Ureter (tissue), 1 donor: ENCODE data around the gene ZNF534. TPM values are rescaled to one million over a fixed set of nuclear protein-coding genes. Genes with fewer than 3 reads are reported as not detected.
"Not testable (repeated sequence)": the region's sequence is repeated elsewhere in the genome, so short reads cannot be mapped to it uniquely, and the experiment has no call there.

Source experiments
- DNase-seq: peaks from one replicate; pipeline ENCODE4 v3.0.0-alpha.2; 2020; ENCODE audit warnings: low spot score
- total RNA-seq: library from RNA; stranded (reverse); gene quantifications from one replicate; pipeline ENCODE4 v1.2.4, GENCODE V29; 2023
- donor health status: DM: yes; HTN: yes; CAD: no.

ZNF534 gene
- total RNA-seq: not detected

DNA sequence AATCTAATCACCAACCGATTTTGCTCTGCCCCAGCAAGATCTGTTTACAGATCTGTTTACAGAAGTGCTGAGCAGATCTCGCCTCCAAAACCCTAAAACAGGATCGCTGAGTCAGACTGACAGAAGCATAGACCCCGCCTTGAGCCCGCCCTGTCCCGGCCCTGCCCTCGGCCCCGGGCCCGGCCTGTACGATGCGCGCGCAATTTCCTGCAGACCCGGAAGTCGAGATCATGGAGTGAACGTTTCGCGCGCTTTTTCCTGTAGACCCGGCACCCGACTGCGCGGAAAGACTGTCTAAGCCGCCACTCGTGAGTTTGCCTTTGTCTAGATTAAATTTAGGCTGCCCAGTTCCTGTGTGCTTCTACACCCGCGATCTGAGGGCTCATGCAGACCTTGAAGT is at the start of gene ZNF534:
Gene ZNF534 (plus strand): TSS at position 212 of the 400 bp plus-strand sequence. CDS start 2,327 bp downstream, outside the sequence.
- DNase-seq: no peak

DNA sequence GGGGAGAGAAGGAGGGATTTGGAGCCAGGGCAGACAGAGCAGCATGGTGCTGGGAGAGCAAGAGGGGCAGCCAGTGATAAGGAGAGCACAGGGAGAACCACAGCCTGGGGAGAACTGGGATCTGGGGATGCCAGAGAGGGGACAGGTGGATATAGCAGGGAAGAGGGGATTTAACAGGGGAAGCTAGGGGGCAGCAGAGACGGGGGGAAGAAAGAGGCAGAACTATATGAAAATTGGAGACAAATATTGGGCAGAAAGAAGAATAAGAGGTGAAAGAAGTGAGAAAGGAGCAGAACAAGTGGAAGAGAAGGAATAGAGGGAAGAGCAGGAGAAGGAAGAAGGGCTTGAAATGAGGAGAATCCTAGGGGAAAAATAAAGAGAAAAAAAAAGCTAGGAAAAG is 37.8 kb upstream of the ZNF534 start:
- DNase-seq: no peak

DNA sequence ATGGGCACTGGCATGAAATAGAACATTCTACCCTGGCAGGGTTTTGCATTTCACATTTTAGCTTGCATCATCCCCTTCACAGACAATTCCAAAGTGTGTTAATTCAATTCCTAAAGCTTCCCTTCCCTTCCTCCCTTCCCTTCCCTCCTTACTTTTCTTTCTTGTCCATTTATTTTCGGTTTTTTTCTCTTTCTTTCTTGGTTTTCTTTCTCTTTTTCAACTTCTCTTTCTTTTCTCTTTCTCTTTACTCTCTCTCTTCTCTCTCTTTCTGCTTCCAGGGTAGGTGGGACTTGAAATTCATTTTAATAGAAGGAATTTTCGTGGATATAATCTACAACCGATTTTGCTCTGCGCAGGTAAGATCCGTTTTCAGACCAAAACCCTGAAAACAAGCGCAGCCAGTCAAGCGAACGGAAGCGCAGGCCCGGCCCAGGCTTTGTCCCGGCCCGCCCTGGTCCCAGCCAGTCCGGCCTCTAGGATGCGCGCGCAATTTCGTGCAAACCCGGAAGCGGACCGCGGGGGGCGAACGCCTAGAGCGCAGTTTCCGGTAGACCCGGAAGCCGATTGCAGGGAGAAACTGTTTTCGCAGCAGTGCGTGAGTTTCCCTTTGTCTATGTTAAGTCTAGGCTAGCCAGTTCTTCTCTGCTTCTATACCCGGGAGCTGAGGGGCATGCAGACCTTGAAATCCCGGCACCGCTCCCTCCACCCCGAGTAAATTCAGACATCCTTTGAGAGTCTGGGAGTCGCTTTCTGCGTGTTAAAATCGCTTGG is 31.5 kb upstream of the ZNF534 start, which contains the start of gene ZNF528:
Gene ZNF528 (plus strand): TSS at position 540 of the 771 bp plus-strand sequence. CDS start 4,165 bp downstream, outside the sequence.
- DNase-seq: peak; percentile 98

DNA sequence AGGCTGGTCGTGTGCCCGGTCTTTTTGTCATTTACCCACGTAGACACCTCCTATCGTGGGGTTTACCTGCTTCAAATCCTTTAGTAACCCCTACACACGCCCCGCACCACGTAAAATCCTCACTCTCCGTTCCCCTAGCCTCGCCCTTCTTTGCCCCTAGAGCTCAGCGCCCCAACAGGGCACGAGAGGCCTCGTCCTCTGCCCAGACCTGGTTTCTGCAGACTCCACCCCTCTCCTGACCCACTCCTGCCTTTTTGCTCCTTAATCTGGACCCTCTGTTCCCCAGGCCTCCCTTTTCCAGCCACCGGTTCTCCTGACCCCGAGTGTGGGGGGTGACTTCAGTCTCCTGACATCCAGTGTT is 30.9 kb upstream of the ZNF534 start:
- no peak for DNase-seq

DNA sequence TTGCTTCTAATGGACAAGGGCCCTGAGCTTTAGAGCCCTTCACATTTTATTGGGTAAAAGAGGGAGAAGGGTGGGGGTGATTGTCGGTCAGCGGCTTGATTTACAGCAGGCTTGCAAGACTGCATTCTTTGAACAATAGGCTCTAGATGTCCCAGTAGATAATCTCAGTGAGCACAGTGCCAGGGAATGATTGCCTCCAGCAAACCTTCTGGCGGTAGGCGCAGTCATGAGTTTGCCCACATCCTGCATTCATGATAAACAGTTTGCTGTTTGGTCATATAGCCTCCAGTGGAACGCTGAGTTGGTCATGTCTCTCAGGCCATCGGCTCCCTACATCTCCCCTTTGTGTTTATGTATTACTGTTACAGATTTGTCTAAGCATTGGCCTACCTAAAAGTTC is 18.7 kb upstream of the ZNF534 start:
- DNase-seq: no peak

DNA sequence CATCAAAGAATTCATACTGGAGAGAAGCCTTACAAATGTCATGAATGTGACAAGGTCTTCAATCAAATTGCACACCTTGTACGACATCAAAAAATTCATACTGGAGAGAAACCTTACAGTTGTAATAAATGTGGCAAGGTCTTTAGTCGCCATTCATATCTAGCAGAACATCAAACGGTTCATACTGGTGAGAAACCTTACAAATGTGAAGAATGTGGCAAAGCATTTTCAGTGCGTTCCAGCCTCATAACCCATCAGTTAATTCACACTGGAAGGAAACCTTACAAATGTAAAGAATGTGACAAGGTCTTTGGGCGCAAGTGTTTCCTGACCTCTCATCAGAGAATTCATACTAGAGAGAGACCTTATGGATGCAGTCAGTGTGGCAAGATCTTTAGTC is 13.2 kb upstream of the ZNF534 start:
- no peak for DNase-seq

DNA sequence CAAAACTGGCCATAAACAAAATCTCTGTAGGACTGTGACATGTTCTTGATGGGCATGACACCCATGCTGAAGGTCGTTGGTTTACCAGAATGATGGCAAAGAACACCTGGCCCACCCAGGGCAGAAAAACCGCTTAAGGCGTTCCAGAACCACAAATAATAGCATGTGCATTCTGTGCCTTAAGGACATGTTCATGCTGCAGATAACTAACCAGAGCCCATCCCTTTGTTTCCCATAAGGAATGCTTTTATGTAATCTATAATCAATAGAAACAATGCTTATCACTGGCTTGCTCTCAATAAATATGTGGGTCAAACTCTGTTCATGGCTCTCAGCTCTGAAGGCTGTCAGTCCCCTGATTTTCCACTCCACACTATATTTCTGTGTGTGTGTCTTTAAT is 13.2 kb downstream of the ZNF534 start:
- DNase-seq: no peak

DNA sequence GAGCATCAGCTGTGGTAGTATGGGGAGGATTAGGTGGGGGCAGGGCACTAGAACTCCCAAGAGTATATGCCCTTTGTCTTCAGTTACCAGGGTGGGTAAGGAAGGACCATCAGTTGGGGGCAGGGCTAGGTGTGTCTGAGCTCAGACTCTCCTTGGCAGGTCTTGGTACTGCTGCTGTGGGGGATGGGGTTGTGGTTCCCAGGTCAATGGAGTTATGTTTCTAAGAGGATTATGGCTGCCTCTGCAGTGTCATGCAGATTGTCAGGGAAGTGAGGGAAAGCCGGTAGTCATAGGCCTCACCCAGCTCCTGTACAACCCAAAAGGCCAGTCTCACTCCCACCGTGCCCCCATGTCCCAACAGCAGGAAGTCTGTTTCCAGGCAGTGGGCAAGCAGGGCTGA is 15.6 kb downstream of the ZNF534 start:
- DNase-seq: no peak

DNA sequence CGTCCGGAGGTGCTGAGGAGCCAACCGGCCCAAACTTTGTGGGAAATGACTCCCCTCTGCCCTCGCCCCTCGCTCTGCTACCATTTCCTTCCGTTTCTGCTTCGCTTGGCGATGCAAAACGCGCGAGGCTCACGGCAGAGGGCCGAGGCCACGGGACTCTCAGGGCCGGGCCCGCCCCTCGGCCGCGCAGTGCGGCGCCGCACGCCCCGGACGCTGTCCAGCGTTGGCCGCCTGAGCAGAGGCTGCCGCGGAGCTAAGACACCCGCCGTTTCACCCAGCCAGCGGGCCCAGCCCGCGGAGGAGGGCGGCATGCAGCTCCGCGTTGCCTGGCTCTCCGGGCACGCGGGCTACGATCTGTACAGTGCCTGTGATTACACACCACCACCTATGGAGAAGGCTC is 22.3 kb downstream of the ZNF534 start:
- no peak for DNase-seq

DNA sequence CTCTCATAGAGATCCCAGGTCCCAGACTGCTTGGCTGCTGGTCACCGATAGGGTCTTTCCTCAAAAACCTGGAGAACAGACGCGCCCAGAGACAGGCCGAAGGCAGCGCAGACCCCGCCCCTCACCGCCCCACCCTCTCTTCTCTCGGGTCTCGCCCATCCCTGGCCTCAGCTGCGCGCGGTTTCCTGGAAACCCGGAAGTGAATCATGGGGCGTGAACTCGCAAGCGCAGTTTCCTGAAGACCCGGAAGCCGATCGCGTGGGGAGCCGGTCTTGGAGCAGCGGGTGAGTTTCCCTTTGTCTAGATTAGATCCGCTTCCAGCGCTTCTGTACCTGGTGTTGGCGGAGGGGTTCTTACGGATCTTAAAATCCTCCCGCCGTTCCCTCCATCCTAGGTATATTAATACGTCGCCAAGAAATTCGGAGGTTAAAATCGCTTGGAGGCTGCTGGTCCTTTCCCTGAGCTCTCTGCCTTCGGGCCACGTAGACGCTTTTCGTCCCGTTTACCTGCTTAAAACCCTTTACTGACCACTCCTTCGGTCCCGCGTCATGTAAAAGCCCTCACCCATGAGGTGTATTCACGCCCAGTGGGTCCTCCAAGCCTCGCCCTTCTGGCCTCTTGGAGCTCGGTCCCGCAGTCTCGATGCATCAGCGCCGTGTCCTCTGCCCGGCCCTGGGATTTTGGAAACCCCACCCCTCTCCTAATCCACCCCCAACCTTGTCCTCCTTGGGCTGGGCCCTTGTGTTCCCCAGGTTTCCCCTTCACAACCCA is 24.6 kb downstream of the ZNF534 start, which contains the start of gene ZNF578:
Gene ZNF578 (plus strand): TSS at position 230 of the 771 bp plus-strand sequence. CDS start 48,293 bp downstream, outside the sequence.
- DNase-seq: peak; percentile 84

DNA sequence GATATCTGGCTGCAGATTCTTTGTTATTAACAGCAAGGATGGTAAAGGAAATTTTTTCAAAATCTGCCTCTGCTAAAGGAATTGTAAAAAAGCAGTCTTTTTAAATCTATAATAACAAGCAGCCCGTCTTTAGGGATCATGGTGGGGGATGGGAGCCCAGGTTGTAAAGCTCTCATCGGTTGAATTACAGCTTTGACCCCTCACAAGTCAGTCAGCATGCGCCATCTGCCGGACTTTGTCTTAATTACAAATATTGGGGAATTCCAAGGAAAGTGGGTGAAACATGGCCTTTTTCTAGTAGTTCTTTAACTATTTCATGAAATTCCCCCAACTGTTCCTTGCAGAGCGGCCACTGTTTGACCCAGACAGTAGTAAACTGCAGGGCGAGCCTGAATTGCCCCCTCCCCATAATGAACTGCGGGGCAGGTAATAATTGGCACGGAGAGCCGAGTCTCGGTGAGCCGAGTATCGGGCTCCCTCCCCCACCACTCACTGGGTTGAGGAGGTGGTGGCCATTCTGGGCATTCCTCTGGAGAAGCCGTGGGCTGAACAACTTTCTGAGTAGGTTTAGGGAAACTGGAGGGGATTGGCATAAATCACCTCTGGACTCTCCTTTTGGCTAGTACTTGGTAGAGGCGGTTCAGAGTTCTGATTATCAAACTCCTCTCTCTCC is 36.0 kb downstream of the ZNF534 start:
- no peak for DNase-seq

DNA sequence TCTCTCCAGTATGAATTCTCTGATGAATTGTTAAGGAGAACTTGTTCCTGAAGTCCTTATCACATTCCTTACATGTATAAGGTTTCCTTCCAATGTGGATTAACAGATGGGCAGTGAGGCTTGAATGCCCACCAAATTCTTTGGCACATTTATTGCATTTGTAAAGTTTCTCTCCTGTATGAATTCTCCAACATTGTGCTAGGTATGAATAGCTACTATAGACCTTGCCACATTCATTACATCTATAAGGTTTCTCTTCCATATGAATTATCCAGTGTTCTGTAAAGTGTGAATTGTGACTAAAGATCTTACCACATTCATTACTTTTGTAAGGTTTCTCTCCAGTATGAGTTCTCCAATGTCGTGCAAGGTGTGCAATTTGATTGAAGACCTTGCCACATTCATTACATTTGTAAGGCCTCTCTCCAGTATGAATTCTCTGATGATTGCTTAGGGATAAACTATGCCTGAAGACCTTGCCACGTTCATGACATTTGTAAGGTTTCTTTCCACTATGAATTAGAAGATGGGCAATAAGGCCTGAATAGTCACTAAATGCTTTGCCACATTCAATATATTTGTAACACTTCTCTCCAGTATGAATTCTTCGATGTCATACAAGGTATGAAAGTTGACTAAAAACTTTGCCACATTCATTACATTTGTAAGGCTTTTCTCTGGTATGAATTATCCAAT is 44.9 kb downstream of the ZNF534 start:
- DNase-seq: no peak

DNA sequence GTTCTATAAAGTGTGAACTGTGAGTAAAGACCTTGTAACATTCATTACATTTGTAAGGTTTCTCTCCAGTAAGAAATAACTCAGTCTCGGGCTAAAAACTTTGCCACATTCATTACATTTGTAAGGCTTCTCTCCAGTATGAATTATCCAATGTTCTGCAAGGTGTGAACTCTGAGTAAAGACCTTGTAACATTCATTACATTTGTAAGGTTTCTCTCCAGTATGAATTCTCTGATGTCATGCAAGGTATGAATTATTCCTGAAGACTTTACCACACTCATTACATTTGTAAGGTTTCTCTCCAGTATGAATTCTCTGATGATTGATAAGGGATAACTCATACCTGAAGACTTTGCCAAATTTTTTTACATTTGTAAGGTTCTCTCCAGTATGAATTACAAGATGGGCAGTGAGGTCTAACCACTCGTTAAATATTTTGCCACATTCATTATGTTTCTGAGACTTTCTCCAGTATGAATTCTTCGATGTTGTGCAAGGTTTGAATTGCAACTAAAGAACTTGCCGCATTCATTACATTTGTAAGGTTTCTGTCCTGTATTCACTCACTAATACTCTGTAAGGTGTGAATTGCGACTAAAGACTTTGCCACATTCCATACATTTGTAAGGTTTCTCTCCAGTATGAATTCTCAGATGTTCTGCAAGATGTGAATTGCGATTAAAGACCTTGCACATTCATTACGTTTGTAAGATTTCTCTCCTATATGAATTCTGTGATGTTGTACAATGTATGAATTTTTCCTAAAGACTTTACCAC is 45.6 kb downstream of the ZNF534 start:
- DNase-seq: no peak

DNA sequence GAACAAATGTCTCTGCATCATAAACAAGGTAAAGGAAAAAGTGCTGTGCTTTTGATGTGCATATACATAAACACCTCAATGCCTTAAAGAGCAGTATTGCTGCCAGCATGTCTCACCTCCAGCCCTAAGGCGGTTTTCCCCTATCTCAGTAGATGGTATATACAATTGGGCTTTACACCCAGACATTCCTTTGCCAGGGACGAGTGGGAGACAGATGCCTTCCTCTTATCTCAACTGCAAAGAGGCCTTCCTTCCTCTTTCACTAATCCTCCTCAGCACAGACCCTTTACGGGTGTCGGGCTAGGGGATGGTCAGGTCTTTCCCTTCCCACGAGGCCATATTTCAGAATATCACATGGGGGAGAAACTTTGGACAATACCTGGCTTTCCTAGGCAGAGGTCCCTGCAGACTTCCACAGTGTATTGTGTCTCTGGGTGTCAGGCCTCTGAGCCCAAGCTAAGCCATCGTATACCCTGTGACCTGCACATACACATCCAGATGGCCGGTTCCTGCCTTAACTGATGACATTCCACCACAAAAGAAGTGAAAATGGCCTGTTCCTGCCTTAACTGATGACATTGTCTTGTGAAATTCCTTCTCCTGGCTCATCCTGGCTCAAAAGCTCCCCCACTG is 55.3 kb downstream of the ZNF534 start:
- not testable (repeated sequence) for DNase-seq

DNA sequence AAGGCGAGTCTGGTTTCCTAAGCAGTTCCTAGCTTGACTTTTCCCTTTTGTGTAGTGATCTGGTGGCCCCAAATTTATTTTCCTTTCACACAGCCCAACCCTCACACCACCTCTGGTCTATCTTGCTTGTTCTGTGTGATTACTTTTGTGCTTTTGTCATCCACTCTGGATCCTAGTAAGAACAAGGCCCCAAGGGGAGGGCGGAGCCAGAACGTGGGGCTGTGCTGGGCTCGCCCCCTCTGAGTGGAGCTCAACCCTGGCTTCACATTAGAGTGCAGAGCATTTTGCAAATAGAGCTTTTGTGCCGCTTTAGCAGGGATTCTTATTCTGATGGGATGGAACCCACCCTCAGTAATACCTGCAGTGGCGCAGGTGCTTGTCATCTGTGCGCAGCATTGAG is 56.1 kb downstream of the ZNF534 start:
- DNase-seq: not testable (repeated sequence)

DNA sequence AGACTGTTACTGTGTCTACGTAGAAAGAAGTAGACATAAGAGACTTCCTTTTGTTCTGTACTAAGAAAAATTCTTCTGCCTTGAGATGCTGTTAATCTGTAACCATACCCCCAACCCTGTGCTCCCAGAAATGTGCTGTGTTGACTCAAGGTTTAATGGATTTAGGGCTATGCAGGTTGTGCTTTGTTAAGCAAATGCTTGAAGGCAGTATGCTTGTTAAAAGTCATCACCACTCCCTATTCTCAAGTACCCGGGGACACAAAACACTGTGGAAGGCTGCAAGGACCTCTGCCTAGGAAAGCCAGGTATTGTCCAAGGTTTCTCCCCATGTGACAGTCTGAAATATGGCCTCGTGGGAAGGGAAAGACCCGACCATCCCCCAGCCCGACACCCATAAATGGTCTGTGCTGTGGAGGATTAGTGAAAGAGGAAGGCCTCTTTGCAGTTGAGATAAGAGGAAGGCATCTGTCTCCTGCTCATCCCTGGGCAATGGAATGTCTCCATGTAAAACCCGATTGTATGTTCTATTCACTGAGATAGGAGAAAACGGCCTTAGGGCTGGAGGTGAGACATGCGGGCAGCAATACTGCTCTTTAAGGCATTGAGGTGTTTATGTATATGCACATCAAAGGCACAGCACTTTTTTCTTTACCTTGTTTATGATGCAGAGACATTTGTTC is 56.8 kb downstream of the ZNF534 start:
- DNase-seq: not testable (repeated sequence)

DNA sequence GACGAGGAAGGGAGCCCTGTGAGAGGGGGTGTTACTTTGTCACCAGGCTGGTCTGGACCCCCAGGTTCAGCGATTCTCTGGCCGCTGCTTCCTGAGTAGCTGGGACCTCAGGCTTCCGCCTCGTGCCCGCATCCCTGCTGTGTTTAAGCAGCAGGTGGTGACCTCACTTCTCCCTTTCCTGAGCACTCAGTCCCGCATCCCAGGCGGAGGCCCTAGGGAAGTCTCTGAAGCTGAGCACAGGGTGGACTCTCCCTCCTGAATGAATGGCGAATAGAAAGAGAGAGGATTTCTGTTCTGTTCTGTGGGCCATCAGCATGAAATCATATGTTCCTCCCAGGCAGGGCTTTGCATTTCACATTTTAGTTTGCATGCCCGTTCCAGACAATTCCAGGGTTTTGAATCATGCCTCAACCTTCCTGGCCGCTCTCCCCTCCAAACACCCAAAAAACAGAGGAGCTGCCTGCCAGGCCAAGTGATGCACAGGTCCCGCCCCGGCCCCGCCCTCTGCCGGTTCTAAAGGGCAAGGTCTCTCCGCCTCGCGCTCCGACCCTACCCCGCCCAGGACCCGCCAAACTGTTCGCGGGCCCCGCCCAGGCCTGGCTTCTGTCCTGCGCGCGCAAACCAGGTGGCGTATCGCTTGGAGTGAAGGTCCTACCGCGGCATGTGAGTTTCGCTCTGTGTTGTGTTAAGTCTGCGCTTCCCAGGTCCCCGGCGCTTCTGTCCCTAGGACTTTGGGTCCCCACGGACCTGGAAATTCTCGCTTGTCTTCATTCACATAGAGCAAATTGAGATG is 63.4 kb downstream of the ZNF534 start:
- no peak for DNase-seq

DNA sequence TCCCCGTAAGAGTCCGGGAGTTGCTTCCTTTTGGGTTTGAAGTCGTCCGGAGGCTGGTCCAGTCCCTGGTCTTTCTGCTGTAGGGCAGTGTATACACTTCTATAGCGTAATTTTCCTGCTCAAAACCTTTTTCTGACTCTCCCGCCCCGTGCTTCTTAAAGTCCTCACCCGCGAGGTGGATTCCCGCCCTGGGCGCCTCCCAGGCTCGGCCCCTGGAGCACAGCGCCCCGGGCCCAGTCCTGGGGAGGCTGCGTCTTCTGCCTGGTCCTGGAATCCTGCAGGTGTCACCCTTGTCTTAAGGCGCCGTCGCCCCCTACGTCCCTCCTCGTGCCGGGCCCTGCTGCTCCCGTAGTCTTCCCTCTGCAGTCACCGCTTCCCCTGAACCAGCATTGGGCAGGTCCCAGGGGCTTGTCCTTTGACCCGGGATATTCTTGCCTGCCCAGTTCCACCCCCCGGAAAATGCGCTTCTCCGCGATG is 64.1 kb downstream of the ZNF534 start:
- DNase-seq: no peak

DNA sequence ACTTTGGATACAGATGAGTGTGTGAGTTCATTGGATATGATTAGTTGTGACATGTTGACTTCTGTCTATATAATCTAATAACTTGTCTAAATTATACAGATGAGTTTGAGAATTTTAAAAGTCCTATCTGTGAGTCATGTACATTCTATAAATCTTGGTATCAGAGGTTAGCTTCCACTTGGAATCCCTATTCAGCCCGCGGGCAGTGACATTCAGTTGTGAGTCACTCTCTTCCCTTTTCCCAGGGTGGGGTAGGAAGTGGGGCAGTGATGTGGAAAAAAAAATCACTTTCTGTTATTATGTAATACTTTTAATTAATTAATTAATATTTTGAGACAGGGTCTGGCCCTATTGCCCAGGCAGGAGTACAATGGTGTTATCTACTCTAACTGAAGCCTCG is 65.6 kb downstream of the ZNF534 start:
- DNase-seq: no peak
